Stimulated activated CD8-positive, alpha-beta memory T cell treated with anti-CD3 and anti-CD28 coated beads, Interleukin-12 subunit alpha, Interleukin-12 subunit beta, amount 100 ng/mL, for 4 hours (primary cell): ENCODE data around the gene PPP2R3B.
A peak's percentile ranks its signal among the peaks of the same experiment; 100 is the strongest.
"Not testable (repeated sequence)": the region's sequence is repeated elsewhere in the genome, so short reads cannot be mapped to it uniquely, and the experiment has no call there.

ENCODE experiments used
- DNase-seq: peaks from one replicate; pipeline ENCODE4 v3.0.0-alpha.2; 2020; ENCODE audit warnings: low read depth

PPP2R3B gene, protein sequence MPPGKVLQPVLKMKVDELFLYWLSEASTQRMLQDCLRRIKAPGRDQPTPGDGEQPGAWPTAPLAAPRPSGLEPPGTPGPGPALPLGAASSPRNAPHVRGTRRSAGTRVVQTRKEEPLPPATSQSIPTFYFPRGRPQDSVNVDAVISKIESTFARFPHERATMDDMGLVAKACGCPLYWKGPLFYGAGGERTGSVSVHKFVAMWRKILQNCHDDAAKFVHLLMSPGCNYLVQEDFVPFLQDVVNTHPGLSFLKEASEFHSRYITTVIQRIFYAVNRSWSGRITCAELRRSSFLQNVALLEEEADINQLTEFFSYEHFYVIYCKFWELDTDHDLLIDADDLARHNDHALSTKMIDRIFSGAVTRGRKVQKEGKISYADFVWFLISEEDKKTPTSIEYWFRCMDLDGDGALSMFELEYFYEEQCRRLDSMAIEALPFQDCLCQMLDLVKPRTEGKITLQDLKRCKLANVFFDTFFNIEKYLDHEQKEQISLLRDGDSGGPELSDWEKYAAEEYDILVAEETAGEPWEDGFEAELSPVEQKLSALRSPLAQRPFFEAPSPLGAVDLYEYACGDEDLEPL

DNA sequence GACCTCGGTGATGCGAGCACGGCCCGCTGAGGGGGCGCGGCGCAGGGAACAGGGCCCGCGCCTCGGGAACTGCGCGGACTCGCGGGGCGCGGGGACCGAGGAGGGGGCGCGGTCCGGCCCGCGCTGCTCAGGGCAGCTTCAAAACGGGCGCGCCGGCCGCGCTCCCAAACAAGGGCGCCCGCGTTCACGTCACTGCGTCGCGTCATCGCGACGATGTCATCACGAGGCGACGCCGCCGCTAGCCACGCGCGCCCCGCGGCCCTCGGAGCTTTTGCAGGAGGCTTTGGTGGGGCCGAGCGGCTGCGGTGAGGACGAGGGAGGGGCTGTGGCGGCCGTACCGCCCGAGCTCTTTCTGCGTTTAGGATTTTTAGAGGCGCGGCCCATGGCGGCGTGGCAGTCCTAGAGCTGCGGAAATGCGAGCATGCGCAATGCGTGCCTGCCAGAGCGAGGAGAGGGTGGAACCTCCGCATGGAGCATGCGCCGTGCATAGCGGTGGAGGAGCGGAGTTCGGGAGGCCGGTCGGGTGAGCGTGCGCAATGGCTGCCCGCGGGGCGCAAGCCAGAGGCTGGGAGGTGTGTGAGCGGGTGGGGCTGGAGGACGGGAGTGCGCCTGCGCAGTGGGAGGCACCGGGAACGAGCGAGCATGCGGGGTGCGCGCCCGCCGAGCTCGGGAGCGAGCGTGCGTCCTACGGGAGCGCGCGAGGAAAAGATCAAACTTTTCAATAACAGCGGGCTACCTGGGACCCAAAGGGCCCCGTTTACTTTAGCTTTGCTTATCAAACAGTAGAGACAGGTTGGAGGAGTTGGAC is at the start of gene PPP2R3B:
Gene PPP2R3B, minus strand, starts transcription at position 140 of the 808 bp plus-strand sequence. CDS start 216 bp downstream, outside the sequence.
- peak; percentile 99 for DNase-seq

DNA sequence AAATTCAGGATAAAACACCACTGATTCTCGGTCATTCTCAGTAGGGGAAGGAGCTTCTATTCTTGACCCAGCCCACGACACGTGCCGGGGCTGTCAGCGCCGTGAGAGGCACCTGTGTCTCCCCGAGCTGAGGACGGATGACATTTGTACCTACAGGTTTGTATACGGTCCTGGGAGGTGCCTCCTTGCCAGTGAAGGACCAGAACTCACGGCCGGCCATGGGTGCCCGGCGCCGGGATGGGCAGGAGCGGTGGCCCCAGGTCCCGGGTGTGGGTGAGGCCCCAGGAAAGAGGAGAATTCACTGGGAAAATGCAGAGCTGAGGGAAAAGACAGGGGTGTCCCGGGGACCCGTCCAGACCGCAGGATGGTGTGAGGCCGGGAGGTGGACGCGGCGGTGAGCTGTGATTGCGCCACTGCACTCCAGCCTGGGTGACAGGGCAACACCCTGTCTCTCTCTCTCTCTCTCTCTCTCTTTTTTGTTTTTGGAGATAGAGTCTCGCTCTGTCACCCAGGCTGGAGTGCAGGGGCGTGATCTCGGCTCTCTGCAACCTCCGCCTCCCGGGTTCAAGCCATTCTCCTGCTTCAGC is 48.9 kb upstream of the PPP2R3B start:
- DNase-seq, result no peak

DNA sequence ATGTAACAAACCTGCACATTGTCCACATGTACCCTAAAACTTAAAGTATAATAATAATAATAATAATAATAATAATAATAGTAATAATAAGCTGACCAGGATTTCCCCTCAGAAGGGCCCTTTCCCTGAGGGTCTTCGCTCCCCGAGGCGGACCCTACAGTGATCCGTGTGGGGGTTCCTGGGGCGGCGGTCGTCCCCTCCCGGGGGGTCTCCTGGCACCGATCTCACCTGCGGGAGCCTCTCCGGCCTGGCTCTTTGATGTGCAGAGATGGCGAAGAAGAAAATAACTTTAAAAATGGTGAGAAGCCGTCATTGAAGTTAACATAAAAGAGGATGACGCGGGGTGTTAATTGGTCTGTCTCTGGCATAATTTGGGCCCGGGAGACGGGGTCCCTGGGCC is 48.2 kb upstream of the PPP2R3B start:
- no peak for DNase-seq

DNA sequence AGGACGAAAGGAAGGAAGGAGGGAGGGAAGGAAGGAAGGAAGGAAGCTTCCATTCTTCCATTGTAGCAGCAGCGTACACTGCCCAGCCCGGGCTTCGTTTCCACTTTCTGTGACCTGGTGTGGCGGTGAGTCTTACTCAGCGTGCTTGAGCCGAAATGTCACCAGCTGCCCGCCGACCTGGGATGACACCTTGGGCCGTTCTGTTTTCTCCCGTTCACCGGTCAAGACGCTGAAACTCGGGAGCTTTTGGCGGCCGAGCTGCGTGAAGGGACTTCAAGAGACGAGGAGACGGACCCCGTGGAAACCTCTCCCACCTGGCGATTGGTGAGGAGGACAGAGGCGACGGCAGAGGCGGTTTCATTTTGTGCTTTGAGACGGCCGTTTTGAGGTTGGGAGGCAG is 47.1 kb upstream of the PPP2R3B start:
- no peak for DNase-seq

DNA sequence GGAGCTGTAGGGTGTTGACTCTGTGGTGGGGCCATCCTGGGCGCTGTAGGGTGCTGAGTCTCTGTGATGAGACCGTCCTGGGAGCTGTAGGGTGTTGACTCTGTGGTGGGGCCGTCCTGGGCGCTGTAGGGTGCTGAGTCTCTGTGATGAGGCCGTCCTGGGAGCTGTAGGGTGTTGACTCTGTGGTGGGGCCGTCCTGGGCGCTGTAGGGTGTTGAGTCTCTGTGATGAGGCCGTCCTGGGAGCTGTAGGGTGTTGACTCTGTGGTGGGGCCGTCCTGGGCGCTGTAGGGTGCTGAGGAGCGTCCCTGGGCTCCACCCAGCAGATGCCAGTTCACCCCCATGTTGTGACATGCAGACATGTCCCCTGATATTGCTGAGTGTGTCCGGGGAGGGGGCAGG is 46.0 kb upstream of the PPP2R3B start:
- not testable (repeated sequence) for DNase-seq

DNA sequence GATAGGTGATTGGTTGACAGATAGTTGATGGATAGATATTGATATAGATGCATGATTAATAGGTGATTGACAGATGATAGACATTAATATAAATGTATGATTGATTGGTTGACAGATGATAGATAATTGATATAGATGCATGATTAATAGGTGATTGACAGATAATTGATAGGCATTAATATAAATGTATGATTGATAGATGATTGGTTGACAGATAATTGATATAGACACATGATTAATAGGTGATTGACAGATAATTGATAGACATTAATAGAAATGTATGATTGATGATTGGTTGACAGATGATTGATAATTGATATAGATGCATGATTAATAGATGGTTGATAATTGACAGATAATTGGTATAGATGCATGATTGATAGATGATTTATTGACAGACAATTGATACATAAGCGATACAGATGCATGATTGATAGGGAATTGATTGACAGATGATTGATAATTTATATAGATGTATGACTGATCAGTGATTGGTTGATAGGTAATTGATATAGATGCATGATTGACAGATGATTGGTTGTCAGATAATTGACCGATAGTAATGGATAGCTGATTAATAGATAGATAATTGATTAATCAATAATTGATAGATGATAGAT is 44.9 kb upstream of the PPP2R3B start:
- DNase-seq, result no peak

DNA sequence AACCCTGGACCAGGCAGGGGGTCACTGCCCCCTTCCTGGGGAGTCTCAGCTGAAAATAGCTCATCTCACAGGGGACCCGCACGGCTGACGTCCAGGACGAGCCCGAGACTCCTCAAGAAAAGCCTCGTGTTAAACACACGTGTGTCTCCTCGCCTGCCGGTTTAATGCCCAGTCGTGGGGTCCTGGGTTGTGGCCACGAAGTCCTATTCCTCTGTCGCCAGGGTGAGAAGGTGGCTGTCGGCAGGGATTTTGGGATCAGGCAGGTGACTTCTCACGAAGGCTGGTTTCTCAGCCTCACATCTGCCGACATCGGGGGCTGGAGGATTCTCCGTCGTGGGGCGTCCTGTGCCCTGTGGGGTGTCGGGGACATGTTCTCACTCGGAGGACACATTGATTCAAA is 44.3 kb upstream of the PPP2R3B start:
- DNase-seq, result no peak

DNA sequence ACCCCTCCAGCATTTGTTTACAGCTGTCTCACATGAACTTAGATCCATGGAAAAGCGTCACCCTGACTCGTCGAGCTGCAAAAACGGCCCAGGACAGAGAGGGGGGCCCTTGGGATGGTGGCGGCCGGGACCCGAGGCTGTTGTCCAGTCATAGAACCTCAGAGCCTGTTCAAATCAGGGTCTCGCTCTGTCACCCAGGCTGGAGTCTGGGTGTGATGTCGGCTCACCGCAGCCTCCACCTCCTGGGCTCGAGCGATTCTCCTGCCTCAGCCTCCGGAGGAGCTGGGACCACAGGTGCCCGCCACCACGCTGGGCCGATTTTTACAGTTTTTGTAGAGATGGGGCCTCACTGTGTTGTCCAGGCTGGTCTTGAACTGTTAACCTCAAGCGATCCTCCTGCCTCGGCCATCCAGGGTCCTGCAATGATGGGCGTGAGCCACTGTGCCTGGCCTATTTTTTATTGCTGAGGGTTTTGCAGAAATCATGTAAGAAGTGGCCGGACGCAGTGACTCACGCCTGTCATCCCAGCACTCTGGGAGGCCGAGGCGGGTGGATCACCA is 42.6 kb upstream of the PPP2R3B start:
- no peak for DNase-seq

DNA sequence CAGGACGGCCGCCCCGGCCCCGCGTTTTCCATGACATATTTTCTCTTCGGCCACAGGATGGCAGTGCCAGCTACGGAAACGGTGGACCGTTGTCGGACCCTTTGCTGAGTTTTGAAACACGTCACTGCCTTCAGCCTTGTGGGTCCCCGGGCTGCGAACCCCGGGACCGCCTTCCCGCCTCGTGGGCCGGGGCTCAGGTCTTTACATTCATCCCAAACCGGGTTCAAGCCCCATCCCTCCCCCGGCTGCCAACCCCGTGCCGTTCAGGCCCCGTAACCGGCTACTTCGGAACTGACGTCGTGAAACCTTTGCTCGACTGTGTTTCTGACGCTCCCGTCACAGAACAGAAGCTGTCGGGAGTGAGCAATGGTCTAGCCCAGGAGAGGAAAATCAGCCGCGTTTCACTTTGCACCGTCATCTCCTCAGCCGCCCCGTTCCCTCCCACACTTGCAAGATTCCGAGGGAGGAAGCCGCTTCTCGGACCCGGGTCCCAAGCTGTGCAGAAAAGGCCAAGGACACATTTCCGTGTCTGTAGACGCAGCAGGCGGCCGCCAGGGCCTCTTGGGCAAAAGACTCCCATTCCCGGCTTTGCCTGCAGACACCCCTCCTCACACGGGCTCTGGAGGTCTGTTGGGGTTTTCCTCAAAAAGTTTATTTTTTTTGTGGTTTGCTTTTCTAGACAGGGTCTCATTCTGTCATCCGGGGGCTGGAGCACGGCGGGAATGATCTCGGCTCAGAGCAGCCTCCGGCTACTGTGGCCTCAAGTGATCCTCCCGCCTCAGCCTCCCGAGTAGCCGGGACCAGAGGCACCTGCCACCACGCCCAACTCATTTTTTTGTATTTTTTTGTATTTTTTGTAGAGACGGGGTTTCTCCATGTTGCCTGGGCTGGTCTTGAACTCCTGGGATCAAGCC is 41.4 kb upstream of the PPP2R3B start:
- DNase-seq, result no peak

DNA sequence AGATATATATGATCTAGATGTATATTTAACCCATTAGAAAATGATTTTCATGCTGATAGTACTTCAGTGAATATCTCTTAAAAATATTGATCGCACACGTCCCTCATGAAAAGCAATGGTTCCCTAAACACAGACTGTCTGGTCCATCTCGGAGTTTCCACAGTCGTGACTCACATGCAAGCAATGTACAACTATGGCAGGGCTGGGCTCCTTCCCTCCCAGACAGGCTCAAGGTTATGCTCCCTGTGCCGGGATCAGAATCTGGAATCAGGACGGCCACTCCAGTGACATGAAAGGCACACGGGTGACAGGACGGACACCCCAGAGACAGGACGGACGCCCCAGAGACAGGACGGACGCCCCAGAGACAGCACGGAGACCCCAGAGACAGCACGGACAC is 40.2 kb upstream of the PPP2R3B start:
- no peak for DNase-seq

DNA sequence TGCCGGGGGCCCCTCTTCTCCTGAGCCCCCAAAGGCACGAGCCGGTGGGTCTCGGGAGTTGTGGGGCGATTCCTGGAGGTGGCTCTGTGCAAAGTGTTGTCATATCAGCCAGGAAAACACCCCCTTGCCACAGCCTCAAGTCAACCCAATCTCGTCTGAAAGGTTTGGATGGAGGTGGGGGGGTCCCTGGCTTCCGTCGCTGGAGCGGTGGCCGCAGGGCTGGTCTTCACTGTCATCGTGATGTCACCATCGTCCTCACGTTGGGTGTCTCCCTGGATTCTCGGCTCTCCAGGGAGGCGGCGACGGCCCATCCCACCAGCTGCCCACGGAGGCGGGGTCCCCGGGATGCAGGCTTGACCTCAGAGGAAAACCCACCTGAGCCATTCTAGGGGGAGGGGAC is 38.3 kb upstream of the PPP2R3B start:
- DNase-seq, result no peak

DNA sequence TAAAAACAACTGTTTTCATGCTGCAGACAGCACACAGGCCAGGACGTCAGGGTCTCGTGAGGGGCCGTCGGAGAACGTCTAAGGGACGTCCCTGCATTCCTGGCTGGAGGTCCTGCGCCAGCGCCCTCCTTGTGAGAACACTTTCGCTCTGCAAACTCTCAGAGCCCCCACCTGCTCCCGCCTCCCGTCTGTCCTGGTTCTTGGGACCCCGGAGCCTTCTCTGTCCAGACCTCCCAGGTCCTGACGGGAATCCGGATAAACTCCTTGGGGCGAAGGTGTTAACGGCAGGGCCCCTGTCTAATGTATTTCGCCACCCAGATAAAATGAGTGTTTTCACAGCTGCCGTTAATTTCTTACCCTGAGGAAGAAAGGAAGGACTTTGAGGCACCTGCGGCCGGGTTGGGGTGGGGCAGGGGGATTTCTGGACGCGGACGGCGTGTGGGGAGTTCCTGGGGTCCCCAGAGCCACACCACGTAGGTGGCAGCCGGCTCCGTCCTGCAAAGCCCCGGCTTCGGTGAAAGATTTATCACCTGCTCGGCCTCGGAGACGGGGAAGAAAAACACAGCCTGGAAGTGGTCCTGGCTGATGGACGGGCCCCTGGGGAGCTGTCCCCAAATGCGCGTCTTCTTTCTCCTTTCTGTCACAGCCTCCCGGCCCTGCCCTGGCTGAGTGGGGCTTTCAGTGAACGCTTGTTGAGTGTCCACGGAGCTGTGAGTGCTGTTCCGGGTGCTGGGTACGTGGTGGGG is 35.1 kb upstream of the PPP2R3B start:
- DNase-seq, result no peak

DNA sequence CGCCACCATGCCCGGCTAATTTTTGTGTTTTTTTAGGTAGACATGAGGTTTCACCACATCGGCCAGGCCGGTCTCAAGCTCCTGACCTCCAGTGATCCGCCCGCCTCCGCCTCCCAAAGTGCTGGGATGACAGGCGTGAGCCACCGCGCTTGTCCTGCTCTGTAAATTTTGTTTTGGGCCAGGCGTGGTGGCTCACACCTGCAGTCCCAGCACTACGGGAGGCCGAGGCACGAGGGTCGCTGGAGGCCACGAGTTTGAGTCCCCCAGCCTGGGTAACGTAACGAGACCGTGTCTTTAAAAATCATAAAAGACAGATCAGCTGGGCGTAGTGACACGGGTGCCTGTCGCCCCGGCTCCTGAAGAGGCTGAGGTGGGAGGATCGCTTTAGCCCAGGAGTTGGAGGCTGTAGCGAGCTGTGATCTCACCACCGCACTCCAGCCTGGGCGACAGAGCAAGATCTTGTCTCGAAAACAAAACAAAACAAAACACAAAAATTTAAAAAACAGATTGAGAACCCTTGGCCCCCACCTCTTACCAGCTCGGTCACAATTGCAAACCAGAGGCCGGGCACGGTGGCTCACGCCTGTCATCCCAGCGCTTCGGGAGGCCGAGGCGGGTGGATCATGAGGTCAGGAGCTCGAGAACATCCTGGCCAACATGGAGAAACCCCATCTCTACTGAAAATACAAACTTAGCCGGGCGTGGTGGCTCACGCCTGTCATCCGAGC is 34.0 kb upstream of the PPP2R3B start:
- no peak for DNase-seq

DNA sequence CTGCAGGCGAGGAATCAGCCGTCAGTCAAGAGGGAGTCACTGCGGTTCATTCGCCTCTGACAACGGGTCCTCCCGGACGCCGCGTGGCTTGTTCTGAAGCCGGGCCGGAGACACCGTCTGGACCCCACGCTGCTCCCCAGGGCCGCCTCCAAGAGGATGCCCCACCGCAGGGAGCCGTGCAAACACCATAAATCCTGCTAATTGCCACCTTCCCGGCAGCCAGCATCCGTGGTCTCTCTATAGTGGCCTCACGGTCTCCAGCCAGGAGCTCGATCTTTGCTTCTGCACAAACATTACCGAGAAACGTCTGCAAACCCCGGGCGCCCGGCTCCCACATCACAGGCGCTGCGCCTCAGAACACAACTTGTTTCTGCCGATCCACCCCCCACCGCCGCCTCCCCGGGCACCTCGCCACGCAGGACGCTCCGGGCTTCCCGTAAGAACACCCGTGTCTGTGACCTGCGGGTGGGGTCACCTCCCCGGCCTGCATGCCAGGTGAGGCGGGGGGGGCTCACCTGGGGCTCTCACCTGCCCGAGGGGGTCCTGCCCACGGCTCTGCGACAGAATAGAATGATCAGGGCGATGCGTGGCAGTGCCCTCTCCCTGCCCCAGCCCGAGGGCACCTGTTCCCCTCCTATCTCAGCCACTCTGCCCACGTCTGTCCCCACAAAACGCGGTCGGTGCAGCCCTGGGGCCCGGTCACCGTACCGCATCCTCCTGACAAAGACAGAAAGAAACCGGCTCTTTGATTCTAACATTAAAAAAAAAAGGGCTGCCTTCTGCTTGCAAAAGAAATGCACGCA is 32.4 kb upstream of the PPP2R3B start:
- DNase-seq, result no peak

DNA sequence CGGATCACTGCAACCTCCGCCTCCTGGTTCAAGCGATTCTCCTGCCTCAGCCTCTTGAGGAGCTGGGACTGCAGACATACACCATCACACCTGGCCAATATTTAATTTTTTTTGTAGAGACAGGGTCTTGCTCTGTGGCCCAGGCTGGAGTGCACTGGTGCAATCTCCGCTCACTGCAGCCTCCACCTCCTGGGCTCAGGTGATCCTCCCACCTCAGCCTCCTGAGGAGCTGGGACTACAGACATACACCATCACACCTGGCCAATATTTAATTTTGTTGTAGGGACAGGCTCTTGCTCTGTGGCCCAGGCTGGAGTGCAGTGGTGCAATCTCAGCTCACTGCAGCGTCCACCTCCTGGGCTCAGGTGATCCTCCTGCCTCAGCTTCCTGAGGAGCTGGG is 28.8 kb upstream of the PPP2R3B start:
- not testable (repeated sequence) for DNase-seq

DNA sequence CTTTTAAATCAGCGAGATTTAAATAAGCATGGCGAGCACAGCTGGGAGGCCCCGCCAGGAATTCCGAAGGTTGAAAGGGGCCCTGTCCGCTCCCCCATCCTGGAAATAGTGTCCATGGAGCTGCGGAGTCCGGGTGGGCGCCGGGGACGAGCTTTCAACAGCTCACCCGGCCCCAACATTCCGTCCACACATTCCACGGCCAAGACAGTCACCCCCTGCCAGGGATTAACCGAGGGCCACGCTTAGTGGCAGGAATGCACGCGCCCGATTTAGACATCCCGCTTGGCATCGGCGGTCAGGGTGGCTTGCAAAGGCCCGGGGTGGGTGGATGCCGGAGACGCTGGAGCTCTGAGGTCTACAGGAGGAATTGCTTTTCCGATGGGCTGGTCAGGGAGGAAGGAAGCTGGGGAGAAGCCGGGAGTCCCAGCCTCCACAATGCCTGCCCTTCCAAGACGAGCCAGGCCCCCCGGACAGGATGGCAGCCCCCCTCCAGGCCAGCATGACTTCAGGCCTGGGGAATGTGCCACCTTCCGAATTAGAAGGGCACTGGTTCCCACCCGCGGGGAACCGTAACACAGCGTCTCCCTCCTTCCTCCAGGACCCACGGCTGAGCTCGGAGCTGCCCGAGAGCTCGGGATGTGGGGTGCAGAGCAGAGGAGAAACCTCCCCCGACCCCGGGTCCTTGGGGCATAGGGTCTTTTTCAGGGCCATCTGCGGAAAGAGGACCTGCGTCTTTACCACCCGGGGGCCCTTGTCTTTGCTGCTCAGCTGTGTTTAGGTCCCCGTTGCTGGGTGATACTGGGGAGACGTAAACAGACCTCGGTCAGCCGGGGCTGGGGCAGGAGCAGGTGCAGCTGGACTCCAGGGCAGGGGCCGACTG is 26.9 kb upstream of the PPP2R3B start:
- no peak for DNase-seq

DNA sequence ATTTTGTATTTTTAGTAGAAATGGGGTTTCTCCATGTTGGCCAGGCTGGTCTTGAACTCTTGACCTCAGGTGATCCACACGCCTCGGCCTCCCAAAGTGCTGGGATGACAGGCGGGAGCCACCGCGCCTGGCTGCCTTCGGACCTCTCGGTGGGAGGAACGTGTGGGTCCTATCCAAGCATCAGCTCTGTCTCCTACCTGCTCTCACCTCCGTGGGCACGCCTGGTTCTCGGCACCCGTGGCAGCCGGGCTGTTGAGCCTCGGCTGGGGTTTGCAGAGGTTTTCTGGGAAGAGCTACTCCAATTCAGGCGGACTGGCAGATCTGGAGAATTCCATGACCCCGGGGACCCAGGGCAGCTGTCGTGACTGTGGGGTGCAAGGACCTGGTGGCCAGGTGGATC is 23.6 kb upstream of the PPP2R3B start:
- no peak for DNase-seq
